ENCODE results near the gene ACADSB. TPM values are rescaled to one million over a fixed set of nuclear protein-coding genes. Genes with fewer than 3 reads are reported as not detected.

Gene ACADSB
- total RNA-seq = 10 to 100 TPM; 19.8 to 21.8 TPM

DNA sequence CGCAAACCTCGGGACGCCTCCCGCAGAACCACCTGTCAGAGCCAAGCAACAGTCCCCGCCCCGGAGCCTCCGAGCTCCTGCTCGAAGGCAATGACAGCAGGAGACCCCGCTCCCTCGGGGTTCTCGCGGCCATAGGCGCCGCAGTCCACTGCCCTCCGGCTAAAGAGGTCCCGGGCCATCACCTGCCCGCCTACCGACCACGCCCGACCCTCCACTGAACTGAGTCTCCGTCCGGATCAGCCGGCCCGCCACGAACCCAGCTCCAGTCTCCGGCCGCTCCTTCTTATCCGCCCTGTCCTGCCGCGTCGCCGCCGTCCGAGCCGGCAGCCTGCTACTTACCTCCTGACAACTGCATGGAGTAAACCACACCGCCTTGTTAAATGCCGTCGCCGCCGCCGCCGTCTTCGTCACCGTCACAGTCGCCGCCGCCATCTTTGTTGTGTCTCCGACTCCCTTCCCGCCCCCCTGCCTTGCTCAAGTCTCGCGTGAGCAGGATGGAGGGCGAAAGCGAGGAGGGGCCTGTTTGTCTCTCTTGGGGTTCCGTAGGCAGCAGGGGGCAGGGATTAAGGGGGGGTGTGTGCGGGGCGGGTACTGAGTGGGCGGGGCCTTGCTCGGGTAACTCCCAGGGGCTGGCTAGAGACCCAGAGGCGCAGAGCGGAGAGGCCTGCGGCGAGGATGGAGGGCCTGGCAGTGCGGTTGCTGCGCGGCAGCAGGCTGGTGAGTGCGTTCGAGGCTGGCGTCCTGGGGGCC, at the start of gene ACADSB, which contains the start of gene IKZF5:
Gene ACADSB, plus strand, starts transcription at position 652 of the 750 bp plus-strand sequence. Its CDS starts 24 bp downstream, at position 676.
Gene IKZF5, minus strand, starts transcription at position 441 of the 750 bp plus-strand sequence. CDS start 10,170 bp downstream, outside the sequence.
- H3K27me3 Mint-ChIP-seq (ENCODE audit: low read depth) = no peaks in the 10 kb centered on the region
- peaks cover 35% of the 10 kb centered on the region for H3K4me1 Mint-ChIP-seq (ENCODE audit: low read depth)
- intact Hi-C loops (cut with micrococcal nuclease) = loop anchor here (1.0 to 5.0 kb wide), 9 partner anchors 28 to 1409 kb away; partner anchors contain the start of genes ATE1, BUB3, C10orf88 and FAM24B
- peak within 1 kb of the TSS; percentile 100 for H3K4me3 Mint-ChIP-seq
- DNase-seq = peak; percentile 98
- peak within 1 kb of the TSS; percentile 98 for H3K27ac Mint-ChIP-seq
- H3K36me3 Mint-ChIP-seq (ENCODE audit: low read depth) = peaks cover 14% of the 10 kb centered on the region
- CTCF ChIA-PET = interaction anchor here (1.5 kb wide), 1 partner anchor 28 kb away, joined by 9 read pairs; no protein-coding TSS in a partner anchor
- H3K9me3 Mint-ChIP-seq = no peaks in the 10 kb centered on the region

DNA sequence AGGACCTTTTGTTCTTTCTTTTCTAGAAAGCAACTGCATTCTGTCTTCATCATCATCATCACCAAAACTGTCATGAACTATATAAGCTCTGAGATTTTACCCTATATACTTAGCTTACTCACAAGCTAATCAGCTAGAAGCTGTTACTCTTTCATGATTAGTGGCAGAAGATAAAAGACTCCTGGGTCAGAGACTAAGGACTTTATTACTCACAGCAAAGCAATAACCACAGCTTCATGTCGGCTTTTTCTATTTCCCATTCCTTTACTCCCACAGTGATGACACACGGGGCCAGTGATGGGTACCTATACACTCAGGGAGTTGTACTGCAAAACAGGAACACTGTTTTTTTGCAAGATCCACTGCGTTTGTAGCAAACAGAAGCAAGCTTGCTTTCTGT, 46.4 kb upstream of the ACADSB start:
- H3K4me3 Mint-ChIP-seq = no peak overlapping the region

DNA sequence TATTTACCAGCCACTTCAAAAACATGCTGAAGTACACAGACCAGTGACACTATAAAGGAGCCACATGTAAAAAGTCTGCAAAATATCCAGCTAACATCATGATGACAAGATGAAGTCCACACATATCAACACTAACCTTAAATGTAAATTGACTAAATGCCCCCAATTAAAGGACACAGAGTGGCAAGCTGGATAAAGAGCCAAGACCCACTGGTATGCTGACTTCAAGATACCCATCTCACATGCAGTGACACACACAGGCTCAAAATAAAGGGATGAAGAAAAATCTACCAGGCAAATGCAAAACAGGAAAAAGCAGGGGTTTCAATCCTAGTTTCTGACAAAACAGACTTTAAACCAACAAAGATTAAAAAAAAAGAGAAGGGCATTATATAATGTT, 41.9 kb upstream of the ACADSB start:
- H3K4me3 Mint-ChIP-seq = no peak overlapping the region
- H3K9me3 Mint-ChIP-seq = peaks cover 33% of the 10 kb centered on the region
- CTCF ChIA-PET = no interaction called here
- H3K27ac Mint-ChIP-seq = no peak overlapping the region
- no peak for DNase-seq
- peaks cover 11% of the 10 kb centered on the region for H3K36me3 Mint-ChIP-seq (ENCODE audit: low read depth)
- no peaks in the 10 kb centered on the region for H3K4me1 Mint-ChIP-seq (ENCODE audit: low read depth)
- intact Hi-C loops (cut with micrococcal nuclease) = no loop called here
- H3K27me3 Mint-ChIP-seq (ENCODE audit: low read depth) = peaks cover 14% of the 10 kb centered on the region

More for the DNA sequence above, 46.4 kb upstream of the ACADSB start:
- peaks cover 9% of the 10 kb centered on the region for H3K36me3 Mint-ChIP-seq (ENCODE audit: low read depth)
- H3K27ac Mint-ChIP-seq = no peak overlapping the region
- CTCF ChIA-PET = interaction anchor here (0.6 kb wide), 1 partner anchor 1323 kb away, joined by 3 read pairs; no protein-coding TSS in a partner anchor
- H3K9me3 Mint-ChIP-seq = peaks cover 21% of the 10 kb centered on the region
- H3K4me1 Mint-ChIP-seq (ENCODE audit: low read depth) = no peaks in the 10 kb centered on the region
- intact Hi-C loops (cut with micrococcal nuclease) = no loop called here
- H3K27me3 Mint-ChIP-seq (ENCODE audit: low read depth) = peaks cover 9% of the 10 kb centered on the region
- no peak for DNase-seq

DNA sequence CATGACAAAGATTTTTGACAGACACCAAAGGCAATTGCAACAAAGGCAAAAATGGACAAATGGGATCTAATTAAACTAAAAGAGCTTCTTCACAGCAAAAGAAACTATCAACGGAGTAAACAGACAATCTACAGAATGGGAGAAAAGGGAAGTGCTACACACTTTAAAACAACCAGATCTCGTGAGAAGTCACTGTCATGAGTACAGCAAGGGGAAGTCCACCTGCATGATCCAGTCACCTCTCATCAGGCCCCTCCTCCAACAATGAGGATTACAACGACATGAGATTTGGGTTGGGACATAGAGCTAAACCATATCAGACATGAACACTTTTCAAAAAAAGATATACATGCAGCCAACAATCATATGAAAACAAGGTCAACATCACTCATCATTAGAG, 40.1 kb upstream of the ACADSB start:
- Mint-ChIP-seq H3K36me3 (ENCODE audit: low read depth) (peaks cover 13% of the 10 kb centered on the region), H3K9me3 (peaks cover 33% of the 10 kb centered on the region), H3K4me1 (ENCODE audit: low read depth) (no peaks in the 10 kb centered on the region), H3K27me3 (ENCODE audit: low read depth) (peaks cover 11% of the 10 kb centered on the region), H3K27ac (no peak overlapping the region), H3K4me3 (no peak overlapping the region)
- intact Hi-C loops (cut with micrococcal nuclease) = no loop called here
- no peak for DNase-seq
- CTCF ChIA-PET = no interaction called here

- Mint-ChIP-seq H3K27me3 (ENCODE audit: low read depth) (peaks cover 2% of the 10 kb centered on the region), H3K9me3 (peaks cover under 1% of the 10 kb centered on the region), H3K4me1 (ENCODE audit: low read depth) (no peaks in the 10 kb centered on the region), H3K36me3 (ENCODE audit: low read depth) (peaks cover 1% of the 10 kb centered on the region), H3K4me3 (no peak overlapping the region), H3K27ac (no peak overlapping the region)
- DNase-seq = no peak
- intact Hi-C loops (cut with micrococcal nuclease) = no loop called here
- CTCF ChIA-PET = no interaction called here
These were observed 34.8 kb upstream of the ACADSB start for GRCh38 chr10:122974023-122974422.

GRCh38 chr10:122974543-122975064, 34.2 kb upstream of the ACADSB start:
- H3K9me3 Mint-ChIP-seq = no peaks in the 10 kb centered on the region
- peaks cover 1% of the 10 kb centered on the region for H3K36me3 Mint-ChIP-seq (ENCODE audit: low read depth)
- CTCF ChIA-PET = no interaction called here
- H3K4me1 Mint-ChIP-seq (ENCODE audit: low read depth) = no peaks in the 10 kb centered on the region
- DNase-seq = no peak
- H3K27ac Mint-ChIP-seq = no peak overlapping the region
- intact Hi-C loops (cut with micrococcal nuclease) = no loop called here
- no peaks in the 10 kb centered on the region for H3K27me3 Mint-ChIP-seq (ENCODE audit: low read depth)
- H3K4me3 Mint-ChIP-seq = no peak overlapping the region

GRCh38 chr10:122980209-122981065, 28.4 kb upstream of the ACADSB start, which contains the start of gene PSTK:
TSS of gene PSTK (plus strand) at chr10:122980401. CDS start at chr10:122980480, 79 bp downstream.
- CTCF ChIA-PET = interaction anchor here (0.7 to 1.8 kb wide), 7 partner anchors 10 to 170 kb away, joined by 3 to 9 read pairs (median 5); no protein-coding TSS in a partner anchor
- Mint-ChIP-seq H3K4me3 (peak within 1 kb of the TSS; percentile 87), H3K36me3 (ENCODE audit: low read depth) (peaks cover 5% of the 10 kb centered on the region), H3K9me3 (no peaks in the 10 kb centered on the region), H3K27me3 (ENCODE audit: low read depth) (no peaks in the 10 kb centered on the region), H3K27ac (peak within 1 kb of the TSS; percentile 92), H3K4me1 (ENCODE audit: low read depth) (peaks cover 17% of the 10 kb centered on the region)
- peak; percentile 90 for DNase-seq
- intact Hi-C loops (cut with micrococcal nuclease) = loop anchor here (1.0 kb wide), 6 partner anchors 26 to 606 kb away; partner anchors contain the start of genes BUB3, C10orf88, FAM24B and IKZF5

DNA sequence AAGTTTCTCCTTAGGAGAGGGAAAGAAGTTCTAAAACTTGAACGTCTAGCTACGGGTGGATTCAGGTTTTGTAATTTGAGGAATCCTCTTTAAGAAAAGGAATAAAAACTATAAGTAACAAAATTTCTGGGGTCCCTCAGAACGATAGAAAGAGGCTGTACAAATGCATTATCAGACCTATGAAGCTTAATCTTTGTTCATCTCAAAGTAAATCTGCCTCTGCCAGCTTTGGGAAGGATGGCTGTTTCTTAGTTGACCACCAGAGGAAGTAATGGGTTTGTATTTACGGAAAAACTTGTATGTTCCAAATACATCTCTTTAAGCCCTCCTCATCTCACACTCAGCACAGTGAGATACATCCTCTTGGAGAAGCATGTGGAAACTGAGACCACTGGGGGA, 27.7 kb upstream of the ACADSB start:
- peak overlapping the region; percentile 64 for H3K27ac Mint-ChIP-seq
- peaks cover 17% of the 10 kb centered on the region for H3K4me1 Mint-ChIP-seq (ENCODE audit: low read depth)
- peak overlapping the region; percentile 87 for H3K4me3 Mint-ChIP-seq
- H3K27me3 Mint-ChIP-seq (ENCODE audit: low read depth) = no peaks in the 10 kb centered on the region
- no peak for DNase-seq
- intact Hi-C loops (cut with micrococcal nuclease) = no loop called here
- CTCF ChIA-PET = interaction anchor here (0.7 to 1.8 kb wide), 6 partner anchors 9 to 170 kb away, joined by 3 to 9 read pairs (median 4); no protein-coding TSS in a partner anchor
- H3K36me3 Mint-ChIP-seq (ENCODE audit: low read depth) = peaks cover 5% of the 10 kb centered on the region
- H3K9me3 Mint-ChIP-seq = no peaks in the 10 kb centered on the region

- Mint-ChIP-seq H3K27me3 (ENCODE audit: low read depth) (no peaks in the 10 kb centered on the region), H3K4me1 (ENCODE audit: low read depth) (peaks cover 17% of the 10 kb centered on the region), H3K4me3 (no peak overlapping the region), H3K27ac (no peak overlapping the region), H3K9me3 (no peaks in the 10 kb centered on the region), H3K36me3 (ENCODE audit: low read depth) (peaks cover 9% of the 10 kb centered on the region)
- CTCF ChIA-PET = interaction anchor here (0.6 to 1.3 kb wide), 3 partner anchors 19 to 150 kb away, joined by 3 to 4 read pairs (median 3); no protein-coding TSS in a partner anchor
- no peak for DNase-seq
- intact Hi-C loops (cut with micrococcal nuclease) = no loop called here
These were observed 24.9 kb upstream of the ACADSB start for GRCh38 chr10:122983898-122984297.

DNA sequence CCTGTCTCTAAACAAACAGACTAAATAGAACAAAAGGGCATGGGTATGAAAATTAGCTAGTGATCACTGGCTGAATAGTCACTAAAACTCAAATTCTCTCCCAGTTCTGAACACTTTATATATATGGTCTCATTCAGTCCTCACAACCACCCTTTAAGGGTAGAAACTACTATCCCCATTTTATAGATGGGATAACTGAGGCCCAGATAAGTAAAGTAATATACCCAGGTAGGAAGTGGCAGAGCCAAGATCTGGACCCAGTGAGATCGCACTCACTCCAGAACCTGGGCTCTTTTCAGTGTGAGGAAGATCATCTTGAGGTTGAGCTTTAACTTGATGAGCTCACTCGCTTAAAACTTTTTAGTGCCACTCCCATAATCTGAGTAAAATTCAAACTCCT, 24.1 kb upstream of the ACADSB start:
- no peak for DNase-seq
- no peak overlapping the region for H3K27ac Mint-ChIP-seq
- CTCF ChIA-PET = interaction anchor here (1.2 to 1.3 kb wide), 2 partner anchors 18 to 23 kb away, joined by 3 to 4 read pairs; no protein-coding TSS in a partner anchor
- no peaks in the 10 kb centered on the region for H3K27me3 Mint-ChIP-seq (ENCODE audit: low read depth)
- no peaks in the 10 kb centered on the region for H3K9me3 Mint-ChIP-seq
- H3K4me1 Mint-ChIP-seq (ENCODE audit: low read depth) = peaks cover 16% of the 10 kb centered on the region
- H3K4me3 Mint-ChIP-seq = no peak overlapping the region
- intact Hi-C loops (cut with micrococcal nuclease) = no loop called here
- H3K36me3 Mint-ChIP-seq (ENCODE audit: low read depth) = peaks cover 9% of the 10 kb centered on the region

- Mint-ChIP-seq H3K27me3 (ENCODE audit: low read depth) (no peaks in the 10 kb centered on the region), H3K27ac (no peak overlapping the region), H3K4me1 (ENCODE audit: low read depth) (peaks cover 5% of the 10 kb centered on the region), H3K4me3 (no peak overlapping the region), H3K36me3 (ENCODE audit: low read depth) (peaks cover 9% of the 10 kb centered on the region), H3K9me3 (no peaks in the 10 kb centered on the region)
- intact Hi-C loops (cut with micrococcal nuclease) = no loop called here
- CTCF ChIA-PET = interaction anchor here (0.6 kb wide), 1 partner anchor 434 kb away, joined by 4 read pairs; no protein-coding TSS in a partner anchor
- no peak for DNase-seq
These were observed 22.5 kb upstream of the ACADSB start for GRCh38 chr10:122986335-122986734.

GRCh38 chr10:122988501-122988900, 20.3 kb upstream of the ACADSB start:
- Mint-ChIP-seq H3K4me3 (no peak overlapping the region), H3K27me3 (ENCODE audit: low read depth) (no peaks in the 10 kb centered on the region), H3K4me1 (ENCODE audit: low read depth) (no peaks in the 10 kb centered on the region), H3K36me3 (ENCODE audit: low read depth) (peaks cover 10% of the 10 kb centered on the region), H3K9me3 (no peaks in the 10 kb centered on the region), H3K27ac (no peak overlapping the region)
- CTCF ChIA-PET = no interaction called here
- intact Hi-C loops (cut with micrococcal nuclease) = no loop called here
- no peak for DNase-seq

Measured in activated naive CD4-positive, alpha-beta T cell treated with anti-CD3 and anti-CD28 coated beads for 36 hours (primary cell).